Esophagus squamous epithelium (tissue), 5 donors: Measurements from ENCODE around the gene VSIG2. TPM values are rescaled to one million over a fixed set of nuclear protein-coding genes. Genes with fewer than 3 reads are reported as not detected.
A peak's percentile ranks its signal among the peaks of the same experiment; 100 is the strongest.
"Not testable (repeated sequence)": the region's sequence is repeated elsewhere in the genome, so short reads cannot be mapped to it uniquely, and the experiment has no call there.

ENCODE experiments used
- DNase-seq: peaks from one replicate; lab custom pipeline; 2025; lab: John Stamatoyannopoulos, UW
- H3K27ac ChIP-seq, 4 donors: fragments of 200-600 bp; sonication (generic); one replicate each; pipeline ENCODE4 v1.5.1; 2016 to 2019; ENCODE audit warnings: mild to moderate bottlenecking in 1 of 4
- H3K27me3 ChIP-seq, 4 donors: fragments of 200-600 bp; sonication (generic); 1 replicate in 3 of 4; 2 replicates in 1 of 4; pipeline versions ENCODE4 v1.5.1 to v1.6.0; 2017 to 2021; ENCODE audit warnings: antibody characterized with exemption in 1 of 4
- H3K36me3 ChIP-seq, 3 donors: fragments of 200-600 bp; sonication (generic); one replicate each; pipeline ENCODE4 v1.5.1; 2016 to 2019
- H3K4me1 ChIP-seq, 3 donors: fragments of 200-600 bp; sonication (generic); one replicate each; pipeline ENCODE4 v1.5.1; 2017 to 2019
- H3K4me3 ChIP-seq, 4 donors: fragments of 200-600 bp; sonication (generic); 1 replicate in 3 of 4; 2 replicates in 1 of 4; pipeline ENCODE4 v1.5.1; 2016 to 2019; ENCODE audit warnings: mild to moderate bottlenecking in 2 of 4, moderate library complexity in 1 of 4
- H3K9me3 ChIP-seq, 3 donors: fragments of 200-600 bp; sonication (generic); one replicate each; pipeline ENCODE4 v1.5.1; 2016 to 2019
- CTCF ChIP-seq, 6 experiments: fragments of 450-650 bp in 4 of 6; fragments of 200-600 bp in 2 of 6; sonication (generic) in 2 of 6; IDR thresholded peaks; one replicate each; pipeline ENCODE4 v1.5.1; 2016 to 2019; ENCODE audit warnings: antibody characterized with exemption in 6 of 6, mild to moderate bottlenecking in 4 of 6, moderate library complexity in 4 of 6
- POLR2A ChIP-seq, 4 donors: fragments of 450-650 bp; IDR thresholded peaks; one replicate each; pipeline ENCODE4 v1.6.1; 2017; ENCODE audit warnings: antibody characterized with exemption in 4 of 4, mild to moderate bottlenecking in 4 of 4, moderate library complexity in 3 of 4
- WGBS, 2 donors: methylation state at CpG; one replicate each; pipeline ENCODE4 v1.1.5; 2018; 5-methylcytosine and 5-hydroxymethylcytosine counted together
- intact Hi-C: fragments of 100-400 bp; cut with DNase I; formaldehyde crosslinking; loops from one replicate; pipeline ENCODE4 v1.15.0; 2022
- total RNA-seq, 4 donors: library from RNA; depleted of rRNA; stranded (reverse); fragments of >200 nt; gene quantifications; one replicate each; pipeline ENCODE4 v1.1.0, GENCODE V29; 2016
- donor health status: DM: yes; HTN: yes; CAD: no.

Gene VSIG2
- total RNA-seq, 4 donors from 2014 or later, result 5.1 to 10.2 (median 7.6) TPM

GRCh38 chr11:124784051-124784450, 32.0 kb upstream of the VSIG2 start:
- DNase-seq, result no peak
- intact Hi-C loops, result no loop called here
- 98 to 100% methylated on average over 2 of the region's 2 CpGs for WGBS, 2 donors
- Histone ChIP-seq H3K36me3 (no peaks in the 10 kb centered on the region), H3K27me3 (no peaks in the 10 kb centered on the region), H3K27ac (no peak overlapping the region), H3K4me1 (peaks cover 0 to 19% (median 1%) of the 10 kb centered on the region in 3 donors), H3K9me3 (no peaks in the 10 kb centered on the region), H3K4me3 (no peak overlapping the region)
- TF ChIP-seq POLR2A (IDR thresholded peaks at IDR 0.05), result no peak
- no peak for TF ChIP-seq CTCF (IDR thresholded peaks at IDR 0.05)

- TF ChIP-seq POLR2A (IDR thresholded peaks at IDR 0.05) (no peak), CTCF (IDR thresholded peaks at IDR 0.05) (no peak)
- no peaks in the 10 kb centered on the region for H3K9me3 ChIP-seq
- WGBS, 2 donors, result 71 to 86% methylated on average over 3 to 4 of the region's 4 CpGs
- DNase-seq, result no peak
- H3K27me3 ChIP-seq, result no peaks in the 10 kb centered on the region
- intact Hi-C loops, result no loop called here
- H3K27ac ChIP-seq, result no peak overlapping the region
- H3K36me3 ChIP-seq, result no peaks in the 10 kb centered on the region
- no peak overlapping the region for H3K4me3 ChIP-seq
- H3K4me1 ChIP-seq, result peaks cover 0 to 30% (median 7%) of the 10 kb centered on the region in 3 donors
These were observed 30.9 kb upstream of the VSIG2 start for GRCh38 chr11:124783002-124783401.

- intact Hi-C loops, result no loop called here
- Histone ChIP-seq H3K9me3 (no peaks in the 10 kb centered on the region), H3K27me3 (no peaks in the 10 kb centered on the region), H3K27ac (peak overlapping the region in 3 of 4 donors; percentile 38 to 68 (median 57)), H3K36me3 (no peaks in the 10 kb centered on the region), H3K4me1 (peaks cover 0 to 35% (median 7%) of the 10 kb centered on the region in 3 donors), H3K4me3 (no peak overlapping the region)
- no peak for DNase-seq
- 27 to 50% methylated on average over 1 of the region's 1 CpG for WGBS, 2 donors
- TF ChIP-seq CTCF (IDR thresholded peaks at IDR 0.05) (no peak), POLR2A (IDR thresholded peaks at IDR 0.05) (no peak)
These were observed 27.5 kb upstream of the VSIG2 start for GRCh38 chr11:124779568-124779967.

- Histone ChIP-seq H3K9me3 (no peaks in the 10 kb centered on the region), H3K4me3 (no peak overlapping the region), H3K4me1 (peaks cover 0 to 35% (median 7%) of the 10 kb centered on the region in 3 donors), H3K27ac (peak overlapping the region in 2 of 4 donors; percentile 57 to 68), H3K36me3 (peaks cover 0 to 8% (median 0%) of the 10 kb centered on the region in 3 donors), H3K27me3 (no peaks in the 10 kb centered on the region)
- WGBS, 2 donors, result 84 to 85% methylated on average over 2 of the region's 2 CpGs
- no peak for DNase-seq
- TF ChIP-seq CTCF (IDR thresholded peaks at IDR 0.05) (no peak), POLR2A (IDR thresholded peaks at IDR 0.05) (no peak)
- intact Hi-C loops, result no loop called here
These were observed 26.2 kb upstream of the VSIG2 start for GRCh38 chr11:124778281-124778680.

GRCh38 chr11:124776865-124777645, 25.0 kb upstream of the VSIG2 start:
- H3K36me3 ChIP-seq, result peaks cover 0 to 19% (median 0%) of the 10 kb centered on the region in 3 donors
- TF ChIP-seq POLR2A (IDR thresholded peaks at IDR 0.05), result no peak
- no peak for TF ChIP-seq CTCF (IDR thresholded peaks at IDR 0.05)
- 70 to 90% methylated on average over 5 to 6 of the region's 7 CpGs for whole genome bisulfite sequencing, 2 donors
- no peaks in the 10 kb centered on the region for H3K27me3 ChIP-seq
- DNase-seq, result no peak
- no peaks in the 10 kb centered on the region for H3K9me3 ChIP-seq
- no peak overlapping the region for H3K4me3 ChIP-seq
- H3K27ac ChIP-seq, result peak overlapping the region in 3 of 4 donors; percentile 68 to 76 (median 72)
- H3K4me1 ChIP-seq, result peaks cover 0 to 35% (median 7%) of the 10 kb centered on the region in 3 donors
- intact Hi-C loops, result no loop called here

GRCh38 chr11:124770959-124771358, 18.9 kb upstream of the VSIG2 start:
- H3K4me1 ChIP-seq, H3K27me3 ChIP-seq, H3K27ac ChIP-seq, DNase-seq, intact Hi-C loops, H3K9me3 ChIP-seq, H3K4me3 ChIP-seq: not testable (repeated sequence)
- H3K36me3 ChIP-seq, result peaks cover 0 to 77% (median 0%) of the 10 kb centered on the region in 3 donors
- whole genome bisulfite sequencing, 2 donors, result 72 to 83% methylated on average over 4 to 6 of the region's 6 CpGs
